ENCODE results near the gene CHST11.
A peak's percentile ranks its signal among the peaks of the same experiment; 100 is the strongest.

The CHST11 gene

DNA sequence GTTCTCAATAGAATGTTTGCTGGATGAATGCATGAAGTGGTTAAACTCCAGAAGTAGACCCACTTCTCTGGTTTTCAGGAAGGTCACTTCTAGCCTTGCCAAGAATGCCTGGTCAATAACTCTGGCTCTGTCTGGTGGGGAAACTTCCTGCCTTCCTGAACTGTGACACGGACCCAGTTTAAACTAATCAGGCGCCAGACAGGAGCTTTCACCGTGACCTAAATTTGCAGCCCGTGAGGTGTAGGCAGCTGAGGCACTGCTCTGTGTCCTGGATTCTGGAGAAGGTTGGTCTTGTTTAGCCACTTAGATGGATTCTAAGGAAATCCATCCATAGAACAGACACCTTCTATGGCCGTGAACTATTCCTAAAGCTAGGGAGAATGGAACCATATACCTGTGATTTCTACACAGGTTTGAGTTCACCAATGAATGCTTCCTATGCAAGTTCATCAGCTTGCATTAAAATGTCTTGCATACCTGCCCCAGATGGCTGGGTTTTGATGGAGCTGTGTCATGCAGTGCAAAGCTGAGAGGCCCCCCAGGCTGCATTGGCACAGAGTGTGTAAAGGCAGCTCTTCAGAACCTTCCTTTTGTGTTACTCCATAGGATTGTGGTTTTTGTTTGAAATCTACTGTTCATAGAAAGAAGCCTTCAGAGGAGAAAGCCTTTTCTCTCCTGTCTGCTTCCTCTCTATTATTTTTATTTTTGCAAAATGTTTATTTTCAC is 4.4 kb downstream of the CHST11 start:
- no peak for DNase-seq

DNA sequence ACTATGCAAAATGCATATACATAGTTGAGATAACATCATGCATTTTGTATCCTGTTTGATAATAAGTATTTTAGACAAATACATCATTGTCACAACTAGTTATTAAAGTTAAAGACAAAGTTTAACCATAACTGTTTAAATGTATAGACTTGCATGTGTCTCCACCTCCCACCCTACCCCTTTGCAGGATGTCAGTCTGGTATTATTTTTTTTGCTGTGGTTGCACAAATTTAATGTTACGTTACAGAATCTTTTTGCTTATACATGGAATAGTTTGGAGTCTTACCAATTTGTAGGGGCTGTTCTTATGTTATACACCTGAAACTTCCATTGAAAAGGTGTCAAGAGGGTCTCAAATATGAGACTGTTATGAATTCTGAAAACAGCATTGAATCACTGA is 5.6 kb downstream of the CHST11 start:
- no peak for DNase-seq

DNA sequence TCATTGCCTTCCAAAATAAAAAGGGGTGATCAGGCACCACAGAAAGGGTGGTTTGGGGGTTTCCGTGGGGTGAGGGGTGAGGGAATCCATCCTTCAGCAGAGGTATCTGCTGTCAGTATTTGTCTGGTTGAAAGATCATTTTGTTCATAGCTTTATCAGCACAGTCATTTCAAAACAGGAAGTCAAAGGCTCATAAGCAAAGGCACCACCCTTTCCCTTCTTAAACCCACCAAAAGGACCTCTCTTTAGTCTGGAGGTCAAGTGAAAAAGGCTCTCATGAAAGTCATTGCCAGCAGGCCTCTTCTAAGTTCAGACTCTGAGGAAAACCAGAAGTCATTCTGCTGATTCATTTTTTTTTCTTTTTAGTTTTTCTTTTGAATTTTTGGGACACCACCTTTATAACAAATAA is 6.2 kb downstream of the CHST11 start:
- no peak for DNase-seq

DNA sequence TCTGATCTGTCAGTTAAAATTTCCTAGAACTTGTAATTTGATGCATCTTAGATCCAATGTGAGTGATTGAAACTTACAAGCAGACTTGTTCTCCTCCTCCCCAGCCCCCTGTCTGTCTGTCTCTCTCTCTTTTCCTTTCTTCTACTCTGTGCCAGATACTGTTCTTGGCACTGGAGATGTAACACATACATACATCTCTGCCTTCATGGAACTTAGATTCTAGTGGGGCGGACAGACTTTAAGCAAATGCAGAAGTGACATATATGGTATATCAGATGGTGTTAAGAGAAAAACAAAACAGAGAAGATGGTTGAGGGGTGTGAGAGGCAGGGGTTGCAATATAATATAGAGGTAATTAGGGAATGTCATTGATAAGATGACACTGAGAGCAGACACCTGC is 6.6 kb downstream of the CHST11 start:
- DNase-seq: no peak

DNA sequence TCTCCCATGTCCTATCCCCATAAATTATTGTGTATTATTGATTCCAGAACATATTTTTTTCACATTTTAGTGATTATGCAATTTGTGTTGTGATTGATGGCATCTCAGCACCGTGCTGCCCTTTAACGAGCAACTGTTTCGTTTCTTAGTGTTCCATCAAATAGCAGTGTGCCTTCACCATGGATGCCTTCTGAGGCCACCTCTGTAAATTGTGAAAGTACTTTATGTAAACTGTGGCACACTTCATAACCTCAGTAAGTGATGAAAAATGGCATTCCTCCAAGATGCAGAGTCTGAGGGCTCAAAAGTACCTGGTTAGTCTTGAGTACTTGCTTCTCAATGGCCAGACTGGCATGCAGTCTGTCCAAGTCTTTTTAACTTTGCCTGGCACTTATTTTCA is 8.2 kb downstream of the CHST11 start:
- no peak for DNase-seq

DNA sequence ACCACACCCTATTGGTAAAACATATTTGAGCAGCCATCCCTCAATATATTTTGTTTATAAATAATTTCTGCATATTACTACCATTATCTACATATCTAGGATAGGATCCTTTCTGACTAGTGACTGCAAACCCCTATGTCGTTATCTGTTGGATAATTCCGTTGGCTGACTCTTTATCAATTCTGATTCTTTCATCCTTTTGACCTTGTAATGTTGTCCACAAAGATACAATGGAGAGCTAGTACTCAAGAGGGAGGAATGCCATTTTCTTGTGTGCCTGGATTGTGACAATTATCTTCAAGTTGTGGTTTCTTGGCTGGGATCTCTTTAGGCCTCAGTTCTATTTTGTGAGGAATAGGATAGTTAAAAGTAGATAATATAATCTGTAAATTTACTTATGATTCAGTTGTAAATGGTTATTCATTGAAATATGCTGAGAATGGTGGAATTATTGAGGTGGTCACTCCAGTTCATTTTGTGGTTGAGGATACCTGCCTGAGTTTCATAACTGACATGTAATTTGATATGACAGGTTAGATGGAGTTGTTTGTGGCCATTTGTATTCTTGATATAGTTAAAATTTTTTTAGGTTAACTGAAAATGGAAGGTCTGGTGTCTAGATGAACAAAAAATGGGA is 10.1 kb downstream of the CHST11 start:
- no peak for DNase-seq

DNA sequence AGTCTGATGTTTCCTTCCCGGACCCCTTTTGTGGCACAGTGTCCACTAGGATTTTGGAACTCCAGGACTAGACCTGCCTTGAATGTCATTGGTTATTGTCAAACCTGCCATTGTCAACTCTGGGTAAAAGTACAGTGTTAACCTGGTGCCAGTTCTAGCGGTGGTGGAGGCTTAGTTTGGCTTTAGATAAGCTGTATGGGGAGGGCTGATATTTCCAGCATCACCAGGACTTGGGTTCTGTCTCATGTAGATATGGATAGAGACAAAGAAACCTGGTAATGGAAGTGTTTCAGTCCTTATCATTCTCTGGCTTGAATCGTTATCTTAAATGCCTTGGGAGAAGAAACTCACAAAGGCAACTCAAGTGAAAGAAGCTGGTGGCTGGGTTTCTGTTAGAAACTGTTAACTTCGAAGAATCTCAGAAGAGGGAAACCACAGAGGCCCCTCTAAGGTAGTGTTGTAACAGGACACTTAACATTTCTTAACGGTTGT is 10.6 kb downstream of the CHST11 start:
- DNase-seq: no peak

DNA sequence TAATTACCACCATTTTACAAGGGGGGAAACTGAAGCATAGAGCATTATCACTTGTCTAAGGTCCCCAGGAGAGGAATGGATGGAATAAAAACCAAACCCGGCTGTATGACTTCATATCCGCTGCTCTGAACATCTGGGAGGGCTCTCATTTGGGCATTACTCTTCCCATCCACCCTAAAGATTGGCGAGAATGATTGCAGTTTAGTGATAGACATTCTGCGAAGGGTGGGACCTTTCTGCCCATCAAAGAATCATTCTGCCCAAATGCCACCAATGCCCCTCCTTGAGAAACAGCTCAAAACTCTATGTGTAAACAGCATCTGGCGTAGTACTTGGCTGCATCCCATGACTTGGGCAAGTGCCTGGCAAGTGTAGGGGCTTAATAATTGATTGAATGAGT is 11.6 kb downstream of the CHST11 start:
- no peak for DNase-seq

DNA sequence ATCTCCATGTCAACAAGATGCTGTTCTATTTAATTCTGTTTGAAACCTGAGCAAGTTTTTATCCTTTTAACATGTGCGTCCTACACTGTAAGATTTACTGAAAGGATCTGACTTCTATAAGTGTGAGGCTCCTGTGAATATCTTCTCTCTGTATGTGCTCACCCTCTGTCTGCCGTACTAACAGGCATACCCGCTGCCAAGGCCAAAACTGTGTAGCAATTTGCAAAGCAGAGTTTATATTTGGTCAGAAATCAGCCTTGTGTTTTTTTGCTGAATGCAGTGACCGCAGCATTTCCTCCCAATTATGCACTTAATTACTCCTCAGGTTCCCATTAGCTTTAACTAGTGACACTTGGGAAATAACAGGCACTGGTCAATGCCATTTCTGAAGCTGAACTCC is 12.3 kb downstream of the CHST11 start:
- no peak for DNase-seq

DNA sequence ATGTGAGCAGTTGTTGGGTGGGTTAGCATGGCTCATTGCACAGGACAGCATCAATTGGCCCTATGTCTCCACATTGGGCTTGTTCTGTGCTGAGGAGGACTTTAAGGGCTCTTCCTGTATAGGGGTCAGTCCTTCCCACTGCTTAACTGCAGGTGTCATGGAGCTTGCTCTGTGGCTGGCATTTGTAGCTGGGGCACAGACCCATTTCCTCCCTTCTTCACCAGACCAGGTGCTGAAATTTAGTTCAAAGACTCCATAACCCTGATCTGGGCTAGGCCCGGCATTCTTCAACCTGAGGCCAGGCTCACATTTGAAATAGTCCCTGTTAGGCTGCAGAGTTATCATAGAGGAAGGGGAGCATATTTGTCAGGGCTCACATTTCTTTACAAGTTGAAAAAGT is 12.8 kb downstream of the CHST11 start:
- DNase-seq: no peak

DNA sequence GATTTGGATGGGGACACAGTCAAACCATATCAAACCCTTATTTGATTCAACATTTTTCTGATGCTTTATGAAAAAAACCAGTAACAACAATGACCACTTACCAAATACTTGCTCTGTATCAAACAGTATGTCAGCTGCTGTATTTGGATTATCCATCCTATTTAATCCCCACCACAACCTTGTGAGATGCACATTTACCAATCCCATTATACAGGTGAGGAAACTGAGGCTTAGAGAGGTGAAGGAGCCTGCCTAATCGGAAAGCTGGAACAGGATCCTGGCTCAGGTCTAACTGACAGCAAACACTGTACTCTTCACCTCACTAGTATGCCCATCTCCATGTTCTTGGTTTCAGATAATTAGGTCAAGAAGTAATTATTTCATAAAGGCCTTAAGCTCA is 13.8 kb downstream of the CHST11 start:
- DNase-seq: no peak

DNA sequence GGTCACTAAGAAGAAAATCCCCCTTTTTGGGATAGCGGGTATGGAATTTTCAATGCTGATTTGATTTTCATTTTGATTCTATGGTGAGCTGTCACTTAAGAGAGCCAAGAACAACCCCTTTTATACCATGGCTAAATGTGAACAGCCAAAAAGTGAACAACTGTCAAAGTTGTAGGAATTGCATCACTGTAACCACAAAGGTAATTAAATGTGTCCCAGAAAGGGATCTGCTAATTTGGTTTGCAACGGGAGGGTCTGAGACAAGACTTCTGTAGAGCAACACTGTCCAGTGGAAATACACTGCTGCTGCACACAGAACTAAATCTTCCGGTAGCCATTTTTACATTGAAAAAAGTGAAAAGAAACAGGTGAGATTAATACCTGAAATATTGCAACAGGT is 14.6 kb downstream of the CHST11 start:
- DNase-seq: no peak

DNA sequence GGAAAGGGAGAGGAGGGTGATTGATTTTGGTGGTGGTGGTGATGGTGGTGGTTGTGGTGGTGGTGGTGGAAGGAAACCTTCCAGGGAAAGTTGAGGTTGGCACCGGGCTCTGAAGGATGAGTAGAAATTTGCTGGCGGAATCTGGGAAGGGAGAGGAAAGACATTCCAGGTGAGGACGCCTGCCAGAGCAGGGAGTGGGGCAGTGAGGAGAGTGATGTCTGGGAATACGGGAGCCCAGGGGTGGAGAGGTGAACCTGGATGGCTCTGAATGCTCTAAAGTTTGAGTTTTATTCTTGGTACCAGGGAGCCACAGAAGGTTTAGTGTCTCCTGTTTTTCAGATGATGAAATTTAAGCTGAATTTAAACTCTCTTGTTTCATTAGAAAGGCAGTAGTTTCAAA is 16.0 kb downstream of the CHST11 start:
- no peak for DNase-seq

DNA sequence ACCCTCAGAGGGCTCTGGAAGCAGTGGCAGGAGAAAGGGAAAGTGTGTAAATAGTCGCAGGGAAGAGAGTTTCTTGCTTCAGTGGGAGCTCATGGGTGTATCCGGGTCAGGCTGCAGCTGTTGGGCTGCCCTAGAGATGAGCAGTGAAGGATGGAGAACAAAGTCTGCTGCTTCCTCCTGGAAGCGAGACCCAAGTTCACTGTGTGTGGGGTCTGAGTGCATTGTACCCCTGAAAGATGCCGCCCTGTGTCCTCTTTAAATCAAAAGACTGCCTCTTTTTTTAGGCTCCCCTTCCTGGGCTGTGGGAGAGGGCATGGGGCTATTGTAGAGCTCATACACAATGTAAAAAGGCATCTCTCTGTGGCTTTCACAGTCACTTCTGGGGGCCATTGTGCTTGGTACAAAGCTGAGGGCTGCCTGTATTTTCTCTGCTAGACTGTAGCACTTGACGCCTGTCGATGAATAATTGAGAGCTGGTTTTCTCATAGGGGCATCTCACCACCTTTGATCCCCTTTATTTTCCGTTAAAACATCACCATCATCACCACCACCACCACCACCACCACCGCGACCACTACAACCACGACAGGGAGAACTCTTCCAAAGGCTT is 16.7 kb downstream of the CHST11 start:
- peak; percentile 18 for DNase-seq

DNA sequence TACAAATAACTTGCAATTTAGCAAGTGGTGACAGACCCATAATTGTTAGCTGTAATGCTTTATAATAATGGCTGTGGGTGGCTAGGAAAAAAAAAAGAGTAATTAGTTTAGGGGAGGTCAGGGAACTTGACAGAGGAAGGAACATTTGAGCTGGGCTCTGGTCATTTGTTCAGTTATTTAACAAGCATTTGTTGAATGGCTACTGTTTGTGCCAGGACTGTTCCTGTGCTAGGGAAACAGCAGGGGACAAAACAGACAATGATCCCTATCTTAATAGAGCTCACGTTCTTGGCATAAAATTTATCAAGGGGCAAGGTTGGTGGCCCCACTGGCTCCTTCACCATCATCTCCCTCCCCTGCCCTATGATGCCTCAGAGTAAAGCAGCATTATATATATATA is 18.5 kb downstream of the CHST11 start:
- no peak for DNase-seq

DNA sequence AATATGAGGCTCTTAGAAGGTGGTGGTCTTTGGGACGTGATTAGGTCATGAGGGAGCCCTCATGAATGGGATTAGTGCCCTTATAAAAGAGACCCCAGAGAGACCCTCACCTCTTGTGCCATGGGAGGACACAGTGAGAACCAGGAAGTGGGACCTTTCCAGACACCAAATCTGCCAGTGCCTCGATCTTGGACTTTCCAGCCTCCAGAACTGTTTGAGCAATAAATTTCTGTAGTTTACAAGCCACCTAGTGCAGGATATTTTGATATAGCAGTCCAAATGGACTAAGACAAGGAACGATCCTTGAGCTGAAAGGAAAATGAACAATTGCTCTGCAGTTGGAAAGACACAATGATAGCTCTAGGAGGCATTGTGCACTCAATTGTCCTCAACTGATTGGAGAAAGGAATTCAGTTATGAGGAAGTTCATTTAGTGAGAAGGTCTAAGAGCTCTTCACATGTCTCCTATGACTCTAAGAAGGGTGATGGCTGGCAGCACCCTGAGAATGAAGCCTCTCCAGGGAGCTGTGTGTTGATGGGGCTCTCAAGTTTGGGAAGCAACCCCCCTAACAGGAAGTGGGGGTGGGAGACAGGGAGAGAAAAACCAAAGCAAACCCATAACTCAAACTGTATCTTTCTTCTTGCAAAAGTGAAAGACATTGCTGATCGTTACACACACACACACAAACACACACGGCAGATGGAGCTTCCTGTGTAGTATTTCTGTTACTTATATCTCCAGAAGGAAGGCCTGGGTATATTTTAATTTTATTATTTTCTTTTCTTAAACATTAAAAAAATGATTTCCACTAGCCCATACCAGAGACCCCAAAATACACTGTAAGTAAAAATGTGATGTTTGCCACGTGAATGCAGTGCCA is 21.0 kb downstream of the CHST11 start:
- no peak for DNase-seq

DNA sequence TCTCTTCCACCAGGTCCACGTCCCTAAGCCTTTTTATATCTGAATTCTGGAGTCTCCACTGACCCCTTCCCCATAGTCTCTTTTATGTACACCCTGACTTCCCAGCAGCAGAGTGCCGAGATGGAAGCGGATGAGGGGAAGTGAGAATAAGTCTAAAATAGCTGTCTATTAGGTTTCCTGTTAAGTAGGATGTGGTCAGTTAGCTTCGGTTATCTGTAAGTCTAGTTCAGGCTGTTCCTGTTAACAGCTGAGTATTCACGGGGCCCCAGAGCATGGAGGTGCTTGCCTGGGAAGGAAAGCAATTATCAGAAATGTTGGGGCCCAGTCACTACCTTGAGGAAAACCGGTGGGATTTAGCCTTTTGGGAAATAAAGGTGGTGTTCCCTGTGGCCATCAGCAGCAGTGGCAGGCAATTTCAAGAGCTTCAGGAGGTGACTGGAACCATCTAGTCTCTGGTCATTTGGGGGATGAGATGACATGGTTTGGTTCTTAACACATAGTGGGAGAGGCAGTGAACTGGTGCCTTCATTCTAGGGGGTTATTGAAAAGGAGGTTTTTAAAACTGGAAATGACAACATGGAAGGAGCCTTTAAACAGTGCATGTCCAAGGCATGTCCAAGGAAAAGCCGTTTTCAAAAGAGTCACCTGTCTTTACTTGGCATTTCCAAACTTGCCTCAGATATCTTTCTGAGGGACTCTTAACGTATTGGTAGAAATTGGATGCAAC is 21.8 kb downstream of the CHST11 start:
- no peak for DNase-seq

DNA sequence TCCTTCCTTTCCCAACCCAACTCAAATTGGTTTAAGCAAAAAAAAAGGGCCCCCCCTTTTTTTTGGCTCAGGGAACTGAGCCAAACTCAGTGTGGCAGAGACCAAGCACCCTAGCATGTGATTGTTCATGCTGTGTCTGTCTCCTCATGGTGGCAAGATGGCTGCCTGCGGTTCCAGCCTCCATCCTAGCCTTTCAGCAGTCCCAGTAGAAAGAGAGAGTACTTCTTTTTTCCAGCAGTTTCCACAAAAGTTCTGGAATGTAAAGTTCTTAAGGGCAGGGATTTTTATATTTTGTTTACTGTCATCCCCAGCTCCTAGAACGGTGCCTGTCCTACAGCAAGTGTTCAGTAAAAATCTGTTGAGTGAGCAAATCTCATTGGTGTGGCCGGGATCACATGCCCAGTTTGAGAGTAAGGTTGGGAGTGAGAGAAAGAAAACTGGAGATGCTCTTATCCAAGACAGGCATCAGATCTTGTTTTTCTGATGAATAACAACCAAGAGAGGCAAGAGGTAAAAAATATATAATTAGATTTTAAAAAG is 22.4 kb downstream of the CHST11 start:
- no peak for DNase-seq

DNA sequence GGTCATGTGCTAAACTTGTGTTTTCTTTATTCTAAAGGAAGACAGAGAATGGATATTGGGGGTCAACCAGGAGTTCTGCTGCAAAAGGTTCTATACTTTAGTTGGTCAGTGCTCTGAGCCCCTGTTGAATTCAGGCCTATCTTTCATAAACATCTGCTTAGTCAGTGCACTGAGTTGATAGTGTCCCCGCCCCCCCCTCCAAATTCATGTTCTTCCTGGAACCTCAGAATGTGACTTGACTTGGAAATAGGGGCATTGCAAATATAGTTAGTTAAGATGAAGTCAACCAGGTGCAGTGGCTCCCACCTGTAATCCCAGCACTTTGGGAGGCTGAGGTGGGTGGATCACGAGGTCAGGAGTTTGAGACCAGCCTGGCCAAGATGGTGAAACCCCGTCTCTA is 23.3 kb downstream of the CHST11 start:
- DNase-seq: no peak

DNA sequence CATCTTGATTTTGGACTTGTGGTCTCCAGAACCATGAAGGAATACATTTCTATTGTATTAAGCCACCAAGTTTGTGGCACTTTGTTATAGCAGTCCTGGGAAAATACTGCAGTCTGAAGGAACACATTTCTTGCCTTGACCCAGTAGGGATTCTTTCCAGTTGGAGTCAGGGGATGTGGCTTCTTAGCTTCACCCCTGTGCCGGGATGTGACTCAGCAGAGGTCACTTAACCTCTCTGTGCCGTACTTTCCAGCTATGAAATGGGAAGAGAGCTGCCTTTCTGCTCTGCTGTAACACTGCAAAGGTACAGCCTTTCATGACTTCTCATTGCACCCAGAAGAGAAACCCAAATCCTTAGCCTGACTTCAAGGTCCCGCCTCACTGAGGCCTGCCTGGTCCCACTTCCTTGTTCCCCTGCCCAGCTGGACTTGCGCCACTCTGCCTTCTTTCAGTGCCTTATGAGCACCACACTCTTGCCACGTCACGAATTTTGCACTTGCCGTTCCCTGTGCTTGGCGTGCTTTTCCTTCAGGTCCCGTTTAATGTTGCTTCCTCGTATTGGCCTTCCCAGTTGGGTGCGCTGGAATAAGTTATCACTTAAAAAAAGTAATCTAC is 24.2 kb downstream of the CHST11 start:
- no peak for DNase-seq

DNA sequence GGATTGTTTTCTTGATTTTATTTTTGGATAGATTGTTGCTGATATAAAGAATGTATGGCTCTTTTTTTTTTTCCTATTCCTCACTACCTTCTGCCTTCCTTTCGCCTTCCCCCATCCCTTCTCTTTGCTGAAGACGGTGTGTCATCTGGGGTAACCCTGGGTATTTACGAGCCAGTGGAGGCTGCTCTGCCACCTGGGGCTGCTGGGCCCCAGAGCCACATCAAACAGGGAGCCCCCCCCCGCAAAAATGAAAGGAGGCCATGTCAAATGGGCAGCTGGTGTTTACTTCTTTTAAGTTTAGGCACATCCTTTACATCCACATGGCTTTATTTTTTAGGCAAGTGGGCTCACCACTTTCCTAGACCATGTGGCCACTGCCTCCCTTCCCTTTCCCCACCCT is 25.4 kb downstream of the CHST11 start:
- no peak for DNase-seq

DNA sequence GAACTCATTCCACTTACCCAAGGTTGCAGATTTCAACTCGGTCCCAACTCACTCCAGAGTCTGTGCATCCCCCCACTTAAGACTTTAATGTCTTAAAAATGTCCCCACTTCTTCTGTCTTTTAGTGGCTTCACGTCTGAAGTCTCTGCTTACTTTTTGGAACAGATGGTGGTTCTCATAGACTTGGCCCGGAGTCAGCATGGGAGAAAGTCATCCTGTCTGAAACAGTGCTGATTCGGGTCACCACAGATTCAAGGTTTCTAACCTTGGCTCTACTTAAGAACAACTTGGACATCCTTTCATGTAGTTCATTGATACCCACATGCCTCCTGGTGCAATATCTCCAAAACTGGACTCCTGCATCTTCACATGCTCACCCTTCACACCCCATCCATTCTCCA is 26.0 kb downstream of the CHST11 start:
- no peak for DNase-seq
